Esophagus squamous epithelium (tissue), 5 donors: ENCODE results near the gene NOX3. TPM values are rescaled to one million over a fixed set of nuclear protein-coding genes. Genes with fewer than 3 reads are reported as not detected.
"Not testable (repeated sequence)": the region's sequence is repeated elsewhere in the genome, so short reads cannot be mapped to it uniquely, and the experiment has no call there.

Source experiments
- DNase-seq: peaks from one replicate; lab custom pipeline; 2025; lab: John Stamatoyannopoulos, UW
- H3K27ac ChIP-seq, 4 donors: fragments of 200-600 bp; sonication (generic); one replicate each; pipeline ENCODE4 v1.5.1; 2016 to 2019; ENCODE audit warnings: mild to moderate bottlenecking in 1 of 4
- H3K27me3 ChIP-seq, 4 donors: fragments of 200-600 bp; sonication (generic); 1 replicate in 3 of 4; 2 replicates in 1 of 4; pipeline versions ENCODE4 v1.5.1 to v1.6.0; 2017 to 2021; ENCODE audit warnings: antibody characterized with exemption in 1 of 4
- H3K36me3 ChIP-seq, 3 donors: fragments of 200-600 bp; sonication (generic); one replicate each; pipeline ENCODE4 v1.5.1; 2016 to 2019
- H3K4me1 ChIP-seq, 3 donors: fragments of 200-600 bp; sonication (generic); one replicate each; pipeline ENCODE4 v1.5.1; 2017 to 2019
- H3K4me3 ChIP-seq, 4 donors: fragments of 200-600 bp; sonication (generic); 1 replicate in 3 of 4; 2 replicates in 1 of 4; pipeline ENCODE4 v1.5.1; 2016 to 2019; ENCODE audit warnings: mild to moderate bottlenecking in 2 of 4, moderate library complexity in 1 of 4
- H3K9me3 ChIP-seq, 3 donors: fragments of 200-600 bp; sonication (generic); one replicate each; pipeline ENCODE4 v1.5.1; 2016 to 2019
- POLR2A ChIP-seq, 4 donors: fragments of 450-650 bp; IDR thresholded peaks; one replicate each; pipeline ENCODE4 v1.6.1; 2017; ENCODE audit warnings: antibody characterized with exemption in 4 of 4, mild to moderate bottlenecking in 4 of 4, moderate library complexity in 3 of 4
- WGBS, 2 donors: methylation state at CpG; one replicate each; pipeline ENCODE4 v1.1.5; 2018; 5-methylcytosine and 5-hydroxymethylcytosine counted together
- intact Hi-C: fragments of 100-400 bp; cut with DNase I; formaldehyde crosslinking; loops from one replicate; pipeline ENCODE4 v1.15.0; 2022
- total RNA-seq, 4 donors: library from RNA; depleted of rRNA; stranded (reverse); fragments of >200 nt; gene quantifications; one replicate each; pipeline ENCODE4 v1.1.0, GENCODE V29; 2016
- TF ChIP-seq, protein P1 (sequence below), 6 experiments: fragments of 450-650 bp in 4 of 6; fragments of 200-600 bp in 2 of 6; sonication (generic) in 2 of 6; IDR thresholded peaks; one replicate each; pipeline ENCODE4 v1.5.1; 2016 to 2019; ENCODE audit warnings: antibody characterized with exemption in 6 of 6, mild to moderate bottlenecking in 4 of 6, moderate library complexity in 4 of 6
- donor health status: DM: yes; HTN: yes; CAD: no.

NOX3 gene
- total RNA-seq, 4 donors from 2014 or later: not detected

DNA sequence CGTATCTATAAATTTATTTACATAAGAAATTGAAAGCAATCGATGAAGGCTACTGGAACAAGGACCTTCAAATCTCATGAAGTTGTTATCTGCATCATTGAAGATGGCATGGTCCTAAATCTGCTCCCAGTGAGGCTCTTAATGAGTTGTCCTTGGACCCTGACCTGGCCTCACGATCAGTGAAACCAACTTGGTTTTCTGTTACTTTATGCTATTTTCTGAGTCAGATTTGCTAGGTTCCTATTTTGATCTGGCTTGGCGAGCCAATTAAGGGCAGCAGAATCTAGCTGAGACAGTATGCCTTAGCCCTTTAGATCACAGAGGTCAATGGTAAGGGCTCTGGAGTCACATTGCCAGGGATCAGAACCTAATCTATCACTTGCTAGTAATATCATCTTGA lies 30.1 kb upstream of the NOX3 start:
- no peaks in the 10 kb centered on the region for H3K36me3 ChIP-seq
- H3K27me3 ChIP-seq: no peaks in the 10 kb centered on the region
- H3K4me3 ChIP-seq: no peak overlapping the region
- TF ChIP-seq POLR2A (IDR thresholded peaks at IDR 0.05): no peak
- TF ChIP-seq, protein P1, sequence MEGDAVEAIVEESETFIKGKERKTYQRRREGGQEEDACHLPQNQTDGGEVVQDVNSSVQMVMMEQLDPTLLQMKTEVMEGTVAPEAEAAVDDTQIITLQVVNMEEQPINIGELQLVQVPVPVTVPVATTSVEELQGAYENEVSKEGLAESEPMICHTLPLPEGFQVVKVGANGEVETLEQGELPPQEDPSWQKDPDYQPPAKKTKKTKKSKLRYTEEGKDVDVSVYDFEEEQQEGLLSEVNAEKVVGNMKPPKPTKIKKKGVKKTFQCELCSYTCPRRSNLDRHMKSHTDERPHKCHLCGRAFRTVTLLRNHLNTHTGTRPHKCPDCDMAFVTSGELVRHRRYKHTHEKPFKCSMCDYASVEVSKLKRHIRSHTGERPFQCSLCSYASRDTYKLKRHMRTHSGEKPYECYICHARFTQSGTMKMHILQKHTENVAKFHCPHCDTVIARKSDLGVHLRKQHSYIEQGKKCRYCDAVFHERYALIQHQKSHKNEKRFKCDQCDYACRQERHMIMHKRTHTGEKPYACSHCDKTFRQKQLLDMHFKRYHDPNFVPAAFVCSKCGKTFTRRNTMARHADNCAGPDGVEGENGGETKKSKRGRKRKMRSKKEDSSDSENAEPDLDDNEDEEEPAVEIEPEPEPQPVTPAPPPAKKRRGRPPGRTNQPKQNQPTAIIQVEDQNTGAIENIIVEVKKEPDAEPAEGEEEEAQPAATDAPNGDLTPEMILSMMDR (IDR thresholded peaks at IDR 0.05): no peak
- no peak overlapping the region for H3K27ac ChIP-seq
- whole genome bisulfite sequencing, 2 donors: 86 to 90% methylated on average over 4 of the region's 4 CpGs
- intact Hi-C loops: no loop called here
- no peaks in the 10 kb centered on the region for H3K9me3 ChIP-seq
- no peak for DNase-seq
- H3K4me1 ChIP-seq: no peaks in the 10 kb centered on the region

DNA sequence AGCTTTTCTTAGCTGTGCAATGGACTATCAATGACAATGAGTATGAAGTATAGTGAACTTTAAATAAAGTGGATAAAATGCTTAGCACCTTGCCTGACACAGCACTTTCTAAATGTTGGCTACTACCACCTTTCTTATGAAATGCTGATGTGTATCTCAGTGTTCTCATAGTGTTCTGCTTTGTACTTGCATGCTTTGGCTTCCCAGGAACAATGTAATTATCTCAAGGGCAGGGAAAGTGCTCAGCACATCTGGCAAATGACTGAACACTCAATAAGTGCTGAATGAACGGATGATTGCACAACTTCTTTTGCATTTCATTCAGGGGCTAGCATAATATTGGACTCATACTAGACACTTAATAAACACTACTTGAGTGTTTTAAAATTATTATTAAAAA lies 28.2 kb upstream of the NOX3 start:
- Histone ChIP-seq H3K36me3 (no peaks in the 10 kb centered on the region), H3K4me3 (no peak overlapping the region), H3K9me3 (no peaks in the 10 kb centered on the region), H3K4me1 (no peaks in the 10 kb centered on the region), H3K27me3 (no peaks in the 10 kb centered on the region), H3K27ac (no peak overlapping the region)
- intact Hi-C loops: no loop called here
- TF ChIP-seq POLR2A (IDR thresholded peaks at IDR 0.05): no peak
- TF ChIP-seq, protein P1 (IDR thresholded peaks at IDR 0.05): no peak
- DNase-seq: no peak
- WGBS, 2 donors: 3 to 27% methylated on average over 1 of the region's 1 CpG

DNA sequence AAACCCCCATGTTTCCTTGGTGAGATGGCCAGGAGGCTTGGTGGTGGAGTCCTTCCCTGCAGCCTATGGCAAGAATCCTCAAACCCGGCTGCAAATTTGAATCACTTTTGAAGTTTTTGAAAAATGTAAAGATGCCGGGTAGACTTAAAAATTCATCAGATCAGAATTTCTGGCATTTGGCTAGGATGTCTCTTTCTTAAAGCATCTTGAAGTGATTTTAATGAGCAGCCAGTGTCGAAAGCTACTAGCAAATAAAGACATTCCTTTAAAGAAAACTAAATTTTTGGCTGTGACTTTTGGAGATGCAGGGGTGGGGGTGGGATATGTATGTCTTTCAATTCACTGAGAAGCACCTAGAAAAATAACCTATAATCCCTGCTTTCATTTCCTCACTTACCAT lies 25.6 kb upstream of the NOX3 start:
- TF ChIP-seq POLR2A (IDR thresholded peaks at IDR 0.05): no peak
- TF ChIP-seq, protein P1 (IDR thresholded peaks at IDR 0.05): no peak
- no peaks in the 10 kb centered on the region for H3K4me1 ChIP-seq
- DNase-seq: no peak
- H3K27me3 ChIP-seq: no peaks in the 10 kb centered on the region
- H3K9me3 ChIP-seq: no peaks in the 10 kb centered on the region
- intact Hi-C loops: no loop called here
- no peaks in the 10 kb centered on the region for H3K36me3 ChIP-seq
- WGBS, 2 donors: 76 to 82% methylated on average over 3 of the region's 3 CpGs
- no peak overlapping the region for H3K4me3 ChIP-seq
- no peak overlapping the region for H3K27ac ChIP-seq

DNA sequence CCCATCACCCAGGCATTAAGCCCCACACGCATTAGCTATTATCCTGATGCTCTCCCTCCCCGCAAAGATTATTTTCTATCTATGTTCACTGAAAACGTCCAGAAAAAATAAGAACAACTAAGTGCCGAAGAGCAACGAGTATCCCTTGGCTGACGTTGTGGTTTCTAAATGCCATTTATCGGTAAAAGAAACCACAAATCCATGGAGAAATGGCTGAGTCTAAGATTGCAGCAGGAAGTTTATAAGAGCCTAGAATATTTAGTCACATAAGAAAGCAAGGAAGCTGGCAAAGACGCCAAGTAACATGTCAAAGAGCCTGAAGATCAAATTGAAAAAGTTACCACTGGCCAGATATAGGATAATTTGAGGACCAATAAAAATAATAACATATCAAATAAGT lies 18.1 kb upstream of the NOX3 start:
- no peak for DNase-seq
- TF ChIP-seq, protein P1 (IDR thresholded peaks at IDR 0.05): no peak
- no peak for TF ChIP-seq POLR2A (IDR thresholded peaks at IDR 0.05)
- Histone ChIP-seq H3K4me3 (no peak overlapping the region), H3K36me3 (no peaks in the 10 kb centered on the region), H3K9me3 (peaks cover 0 to 4% (median 0%) of the 10 kb centered on the region in 3 donors), H3K4me1 (no peaks in the 10 kb centered on the region), H3K27me3 (no peaks in the 10 kb centered on the region), H3K27ac (no peak overlapping the region)
- intact Hi-C loops: no loop called here
- WGBS, 2 donors: 89 to 92% methylated on average over 8 of the region's 8 CpGs

DNA sequence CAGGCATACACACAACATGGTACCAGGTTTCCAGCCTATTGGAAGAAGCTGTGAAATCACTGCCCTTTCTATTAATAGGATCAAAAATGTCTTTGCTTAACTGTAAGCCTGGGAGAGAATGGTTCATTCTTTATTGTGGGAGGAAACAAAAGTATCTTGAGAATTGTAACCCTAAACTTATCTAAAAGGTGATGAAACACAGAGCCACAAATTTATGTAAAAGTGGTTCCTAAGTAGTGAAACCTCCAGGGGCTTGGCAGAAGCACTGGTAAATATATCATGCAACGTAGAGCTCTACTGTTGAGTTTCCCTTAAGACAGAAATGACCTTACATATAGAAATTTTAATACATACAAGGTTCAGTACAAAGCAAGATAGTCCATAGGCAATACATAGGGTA lies 17.2 kb upstream of the NOX3 start:
- H3K27me3 ChIP-seq: no peaks in the 10 kb centered on the region
- DNase-seq: no peak
- 24 to 63% methylated on average over 1 of the region's 1 CpG for WGBS, 2 donors
- intact Hi-C loops: no loop called here
- no peak for TF ChIP-seq POLR2A (IDR thresholded peaks at IDR 0.05)
- TF ChIP-seq, protein P1 (IDR thresholded peaks at IDR 0.05): no peak
- no peak overlapping the region for H3K4me3 ChIP-seq
- peaks cover 0 to 7% (median 4%) of the 10 kb centered on the region in 3 donors for H3K9me3 ChIP-seq
- H3K27ac ChIP-seq: no peak overlapping the region
- no peaks in the 10 kb centered on the region for H3K4me1 ChIP-seq
- H3K36me3 ChIP-seq: no peaks in the 10 kb centered on the region

DNA sequence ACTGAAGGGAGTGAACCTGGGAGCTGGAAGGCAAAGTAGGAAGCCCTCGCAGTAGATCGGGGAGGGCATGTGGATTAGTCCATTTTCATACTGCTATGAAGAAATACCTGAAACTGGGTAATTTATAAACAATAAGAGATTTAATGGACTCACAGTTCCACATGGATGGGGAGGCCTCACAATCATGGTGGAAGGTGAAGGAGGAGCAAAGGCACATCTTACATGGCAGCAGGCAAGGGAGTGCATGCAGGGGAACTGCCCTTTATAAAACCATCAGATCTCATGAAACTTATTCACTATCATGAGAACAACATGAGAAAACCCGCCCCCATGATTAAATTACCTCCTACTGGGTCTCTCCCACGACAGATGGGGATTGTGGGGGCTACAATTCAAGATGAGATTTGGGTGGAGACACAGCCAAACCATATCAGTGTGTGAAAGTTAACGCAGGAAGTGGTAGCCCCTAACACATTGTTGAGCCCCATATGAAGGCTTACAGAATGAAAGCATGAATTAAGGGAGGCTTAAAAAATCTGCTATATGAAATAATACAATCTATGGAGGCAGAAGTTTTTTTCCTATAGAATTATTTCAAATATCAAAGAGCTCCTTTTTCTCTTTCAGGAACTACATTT lies 15.5 kb upstream of the NOX3 start:
- 76 to 85% methylated on average over 5 of the region's 5 CpGs for WGBS, 2 donors
- H3K4me3 ChIP-seq, intact Hi-C loops, H3K9me3 ChIP-seq, H3K27me3 ChIP-seq, DNase-seq, H3K4me1 ChIP-seq, H3K36me3 ChIP-seq, H3K27ac ChIP-seq: not testable (repeated sequence)

DNA sequence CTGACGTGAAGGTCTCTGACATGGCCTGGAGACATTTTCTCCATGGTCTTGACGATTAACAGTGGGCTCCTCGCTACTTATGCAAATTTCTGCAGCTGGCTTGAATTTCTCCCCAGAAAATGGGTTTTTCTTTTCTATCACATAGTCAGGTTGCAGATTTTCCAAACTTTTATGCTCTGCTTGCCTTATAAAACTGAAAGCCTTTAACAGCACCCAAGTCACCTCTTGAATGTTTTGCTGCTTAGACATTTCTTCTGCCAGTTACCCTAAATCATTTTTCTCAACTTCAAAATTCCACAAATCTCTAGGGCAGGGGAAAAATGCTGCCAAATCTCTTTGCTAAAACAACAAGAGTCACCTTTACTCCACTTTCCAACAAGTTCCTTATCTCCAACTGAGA lies 12.9 kb upstream of the NOX3 start:
- DNase-seq, H3K27ac ChIP-seq, intact Hi-C loops, H3K36me3 ChIP-seq, H3K4me3 ChIP-seq, H3K4me1 ChIP-seq, H3K9me3 ChIP-seq, H3K27me3 ChIP-seq: not testable (repeated sequence)
- 78 to 87% methylated on average over 3 of the region's 3 CpGs for WGBS, 2 donors
